ENCODE data around the gene SIVA1.

SIVA1 gene

GRCh38 chr14:104752735-104753527 lies at the start of gene SIVA1:
Gene SIVA1, plus strand, starts transcription at chr14:104753147. Its CDS starts 55 bp downstream, at chr14:104753202.
- DNase-seq = peak; percentile 100

- DNase-seq = no peak
Observed at GRCh38 chr14:104703269-104703668, 49.7 kb upstream of the SIVA1 start.

- no peak for DNase-seq
Observed at GRCh38 chr14:104704252-104704651, 48.7 kb upstream of the SIVA1 start.

- DNase-seq = peak; percentile 41
Observed at GRCh38 chr14:104705340-104706047, 47.5 kb upstream of the SIVA1 start.

GRCh38 chr14:104706733-104707607 lies 46.0 kb upstream of the SIVA1 start:
- DNase-seq = no peak

GRCh38 chr14:104707608-104708595 lies 45.0 kb upstream of the SIVA1 start:
- no peak for DNase-seq

- DNase-seq = peak; percentile 87
Observed at GRCh38 chr14:104708606-104709268, 44.2 kb upstream of the SIVA1 start.

GRCh38 chr14:104709387-104710039 lies 43.4 kb upstream of the SIVA1 start:
- no peak for DNase-seq

GRCh38 chr14:104710071-104710735 lies 42.7 kb upstream of the SIVA1 start:
- no peak for DNase-seq

- no peak for DNase-seq
Observed at GRCh38 chr14:104712881-104713734, 39.8 kb upstream of the SIVA1 start.

- DNase-seq = no peak
Observed at GRCh38 chr14:104714066-104714465, 38.9 kb upstream of the SIVA1 start.

- DNase-seq = no peak
Observed at GRCh38 chr14:104714681-104715080, 38.3 kb upstream of the SIVA1 start.

GRCh38 chr14:104715416-104715815 lies 37.5 kb upstream of the SIVA1 start:
- no peak for DNase-seq

- no peak for DNase-seq
Observed at GRCh38 chr14:104715871-104716270, 37.1 kb upstream of the SIVA1 start.

- DNase-seq = no peak
Observed at GRCh38 chr14:104717137-104717536, 35.8 kb upstream of the SIVA1 start.

GRCh38 chr14:104717646-104718045 lies 35.3 kb upstream of the SIVA1 start:
- no peak for DNase-seq

- DNase-seq = no peak
Observed at GRCh38 chr14:104718147-104718546, 34.8 kb upstream of the SIVA1 start.

- DNase-seq = no peak
Observed at GRCh38 chr14:104718871-104719270, 34.1 kb upstream of the SIVA1 start.

GRCh38 chr14:104719343-104719742 lies 33.6 kb upstream of the SIVA1 start:
- DNase-seq = no peak

Measured in stimulated activated CD8-positive, alpha-beta memory T cell treated with anti-CD3 and anti-CD28 coated beads, Interleukin-4, amount 100 ng/mL, for 48 hours (primary cell).